GM21390 (cell line): Measurements from ENCODE around the gene PVRIG.
"Not testable (repeated sequence)": the region's sequence is repeated elsewhere in the genome, so short reads cannot be mapped to it uniquely, and the experiment has no call there.

Source experiments
- ATAC-seq: cut with Tn5 transposase; IDR thresholded peaks from one replicate; pipeline ENCODE4 v1.9.1; 2021; ENCODE audit not compliant: unreplicated experiment

Gene PVRIG

GRCh38 chr7:100224891-100225290 lies 5.1 kb downstream of the PVRIG start:
- not testable (repeated sequence) for ATAC-seq

GRCh38 chr7:100234660-100235317 lies 15.0 kb downstream of the PVRIG start:
- ATAC-seq = not testable (repeated sequence)

- not testable (repeated sequence) for ATAC-seq
Measured at GRCh38 chr7:100239975-100240374, 20.2 kb downstream of the PVRIG start.

GRCh38 chr7:100243385-100243784 lies 23.6 kb downstream of the PVRIG start:
- ATAC-seq = peak; percentile 55

GRCh38 chr7:100244988-100245605 lies 25.3 kb downstream of the PVRIG start:
- not testable (repeated sequence) for ATAC-seq

- not testable (repeated sequence) for ATAC-seq
Measured at GRCh38 chr7:100246121-100246864, 26.5 kb downstream of the PVRIG start.

- ATAC-seq = not testable (repeated sequence)
Measured at GRCh38 chr7:100246865-100247137, 27.1 kb downstream of the PVRIG start.

GRCh38 chr7:100247152-100247757 lies 27.5 kb downstream of the PVRIG start:
- ATAC-seq = no peak

GRCh38 chr7:100248483-100248882 lies 28.7 kb downstream of the PVRIG start:
- no peak for ATAC-seq

- ATAC-seq = no peak
Measured at GRCh38 chr7:100257017-100257416, 37.3 kb downstream of the PVRIG start.

GRCh38 chr7:100259984-100260383 lies 40.2 kb downstream of the PVRIG start:
- ATAC-seq = not testable (repeated sequence)

GRCh38 chr7:100262896-100263295 lies 43.1 kb downstream of the PVRIG start:
- not testable (repeated sequence) for ATAC-seq

- ATAC-seq = not testable (repeated sequence)
Measured at GRCh38 chr7:100264223-100264622, 44.5 kb downstream of the PVRIG start.

GRCh38 chr7:100264669-100265165 lies 45.0 kb downstream of the PVRIG start:
- not testable (repeated sequence) for ATAC-seq

GRCh38 chr7:100265851-100266250 lies 46.1 kb downstream of the PVRIG start:
- not testable (repeated sequence) for ATAC-seq

- ATAC-seq = no peak
Measured at GRCh38 chr7:100266576-100267354, 47.0 kb downstream of the PVRIG start.

- no peak for ATAC-seq
Measured at GRCh38 chr7:100267648-100268047, 47.9 kb downstream of the PVRIG start.

GRCh38 chr7:100268882-100269281 lies 49.1 kb downstream of the PVRIG start:
- not testable (repeated sequence) for ATAC-seq

GRCh38 chr7:100269306-100270045 lies 49.7 kb downstream of the PVRIG start:
- ATAC-seq = not testable (repeated sequence)
